GM19025 (cell line): ENCODE measurements around the gene FIG4.
"Not testable (repeated sequence)": the region's sequence is repeated elsewhere in the genome, so short reads cannot be mapped to it uniquely, and the experiment has no call there.

Experiments
- ATAC-seq: cut with Tn5 transposase; IDR thresholded peaks from one replicate; pipeline ENCODE4 v1.9.1; 2021; ENCODE audit warnings: mild to moderate bottlenecking, low read depth, moderate library complexity; ENCODE audit not compliant: unreplicated experiment

Gene FIG4

DNA sequence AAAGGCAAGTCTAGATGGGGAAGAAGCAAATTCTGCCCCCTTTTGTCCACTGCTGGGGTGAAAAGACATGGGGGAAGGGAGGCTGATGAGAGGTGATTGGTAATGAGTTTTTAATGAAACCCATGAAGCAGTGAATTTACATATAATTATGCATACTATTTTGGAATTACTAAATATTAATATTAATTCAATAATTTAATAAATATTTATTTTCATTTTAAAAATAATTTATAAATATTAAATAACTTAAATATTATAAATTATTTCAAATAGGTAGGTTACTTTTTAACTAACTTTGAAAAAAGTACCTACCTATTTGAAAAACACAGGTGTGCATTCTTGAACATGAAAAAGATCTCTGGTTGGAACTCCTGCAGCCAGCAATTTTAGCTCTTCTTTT lies 148.9 kb downstream of the FIG4 start:
- ATAC-seq: no peak

DNA sequence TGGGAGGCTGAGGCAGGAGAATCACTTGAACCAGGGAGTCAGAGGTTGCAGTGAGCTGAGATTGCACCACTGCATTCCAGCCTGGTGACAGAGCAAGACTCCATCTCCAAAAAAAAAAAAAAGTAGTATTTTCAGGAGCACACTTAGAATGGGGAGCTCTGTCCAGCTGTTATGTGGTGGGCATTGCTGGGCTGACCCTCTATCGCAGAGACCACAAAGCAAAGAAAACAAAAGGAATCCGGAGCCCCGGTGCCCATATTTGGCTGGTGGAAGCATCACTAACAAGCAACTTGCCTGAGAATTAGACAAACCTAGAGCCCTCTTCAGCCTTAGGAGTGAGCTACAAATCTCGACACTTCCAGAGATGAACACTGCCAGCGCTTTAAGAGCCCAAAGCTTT lies 149.7 kb downstream of the FIG4 start:
- ATAC-seq: no peak

DNA sequence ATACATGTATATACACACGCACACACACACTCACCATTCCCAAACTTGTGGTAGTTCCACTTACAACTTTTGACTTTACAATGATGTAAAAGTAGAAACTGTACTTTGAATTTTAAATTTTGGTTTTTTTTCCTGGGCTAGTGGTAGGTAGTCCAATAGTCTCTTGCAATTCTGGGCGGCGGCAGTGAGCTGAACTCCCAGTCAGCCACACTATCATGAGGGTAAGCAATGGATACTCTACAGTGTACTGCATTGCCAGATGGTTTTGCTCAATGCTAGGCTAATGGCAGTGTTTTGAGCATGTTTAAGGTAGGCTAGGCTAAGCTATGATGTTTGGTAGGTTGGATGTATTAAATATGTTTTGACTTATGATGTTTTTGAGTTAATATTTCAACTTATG lies 150.8 kb downstream of the FIG4 start:
- no peak for ATAC-seq

DNA sequence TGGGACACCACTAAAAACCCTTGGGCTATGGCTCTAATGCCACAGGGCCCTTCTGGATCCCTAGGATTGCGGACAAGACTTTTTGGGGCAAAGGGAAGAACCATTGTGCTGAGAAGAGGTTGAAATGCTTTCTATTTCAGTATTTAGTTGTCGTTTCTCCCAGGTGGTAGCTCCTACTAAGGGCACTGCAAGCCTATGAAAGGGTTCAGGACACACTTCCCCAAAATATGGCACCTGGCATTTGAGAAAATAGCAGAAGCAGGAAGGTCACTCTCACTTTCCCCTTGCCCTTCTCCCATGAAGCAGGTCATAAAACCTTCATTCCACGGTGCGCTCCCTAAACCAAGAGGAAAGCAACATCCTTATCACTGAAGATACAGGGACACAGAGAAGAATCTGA lies 161.6 kb downstream of the FIG4 start:
- no peak for ATAC-seq

DNA sequence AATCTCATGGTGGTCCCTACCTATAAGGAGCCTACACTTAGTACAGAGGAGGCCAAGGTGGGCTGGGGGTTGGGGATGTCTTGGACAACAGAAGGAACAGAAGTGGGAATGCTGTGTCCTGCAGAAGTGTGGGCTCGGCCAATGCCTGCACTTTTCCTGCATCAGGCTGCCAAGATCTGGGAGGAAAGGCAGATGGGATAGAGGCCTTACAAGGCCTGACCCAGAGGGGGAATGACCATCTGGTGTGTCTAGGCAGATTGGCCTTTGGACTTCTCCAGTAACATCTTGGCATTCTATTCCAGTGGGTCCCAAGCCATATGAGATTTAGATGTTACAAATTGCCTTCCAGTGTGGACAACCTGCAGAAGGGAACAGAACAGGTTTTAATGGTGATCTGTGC lies 162.3 kb downstream of the FIG4 start:
- no peak for ATAC-seq

DNA sequence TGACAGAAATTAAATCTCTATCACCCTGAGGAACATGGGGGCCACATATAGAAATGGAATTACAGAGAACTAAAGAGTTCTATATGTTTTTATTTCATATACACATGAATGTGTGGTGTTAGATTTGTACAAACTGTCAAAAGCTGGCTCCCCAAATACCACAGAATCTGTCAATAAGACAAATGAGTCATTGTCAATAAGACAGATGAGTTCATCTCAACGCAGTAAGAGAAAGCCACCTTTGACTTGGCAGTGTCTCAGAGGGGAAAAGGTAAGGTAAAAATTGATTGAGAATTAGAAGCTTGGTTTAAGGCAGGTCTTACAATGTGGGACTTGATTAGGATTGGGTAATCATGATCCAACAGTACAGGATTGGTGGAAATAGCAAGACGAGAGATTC lies 162.9 kb downstream of the FIG4 start:
- ATAC-seq: no peak

DNA sequence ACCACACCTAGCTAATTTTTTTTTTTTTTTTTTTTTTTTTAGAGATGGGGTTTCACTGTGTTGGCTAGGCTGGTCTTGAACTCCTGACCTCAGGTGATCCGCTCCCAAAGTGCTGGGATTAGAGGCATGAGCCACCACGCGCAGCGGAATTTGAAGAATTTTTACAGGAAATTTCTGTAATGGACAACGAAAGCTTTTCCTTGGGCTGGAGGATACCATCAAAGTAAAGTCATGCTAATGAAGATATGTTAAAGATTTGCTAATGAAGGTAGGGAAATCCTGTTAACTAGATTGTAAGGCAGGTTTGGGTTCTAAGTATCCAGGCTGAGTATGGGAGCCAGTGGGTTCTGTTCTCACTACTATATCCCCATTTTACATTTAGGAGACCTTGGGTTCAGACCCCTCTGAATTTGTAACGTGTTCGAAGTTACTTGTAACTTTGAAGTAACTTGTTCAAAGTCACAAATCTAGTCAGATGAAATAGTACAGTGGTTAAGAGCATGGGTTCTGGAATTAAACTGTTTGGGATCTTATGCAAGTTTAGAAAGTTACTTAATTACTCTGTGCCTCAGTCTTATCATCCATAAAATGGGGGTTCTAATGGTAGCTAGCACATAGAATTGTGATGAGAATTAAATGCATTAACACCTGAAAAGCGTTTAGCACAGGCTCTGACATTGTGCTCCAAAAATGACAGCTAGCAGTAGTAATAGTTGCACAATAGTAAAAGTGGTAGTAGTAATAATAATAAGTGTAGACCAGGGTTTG lies 163.6 kb downstream of the FIG4 start:
- no peak for ATAC-seq

DNA sequence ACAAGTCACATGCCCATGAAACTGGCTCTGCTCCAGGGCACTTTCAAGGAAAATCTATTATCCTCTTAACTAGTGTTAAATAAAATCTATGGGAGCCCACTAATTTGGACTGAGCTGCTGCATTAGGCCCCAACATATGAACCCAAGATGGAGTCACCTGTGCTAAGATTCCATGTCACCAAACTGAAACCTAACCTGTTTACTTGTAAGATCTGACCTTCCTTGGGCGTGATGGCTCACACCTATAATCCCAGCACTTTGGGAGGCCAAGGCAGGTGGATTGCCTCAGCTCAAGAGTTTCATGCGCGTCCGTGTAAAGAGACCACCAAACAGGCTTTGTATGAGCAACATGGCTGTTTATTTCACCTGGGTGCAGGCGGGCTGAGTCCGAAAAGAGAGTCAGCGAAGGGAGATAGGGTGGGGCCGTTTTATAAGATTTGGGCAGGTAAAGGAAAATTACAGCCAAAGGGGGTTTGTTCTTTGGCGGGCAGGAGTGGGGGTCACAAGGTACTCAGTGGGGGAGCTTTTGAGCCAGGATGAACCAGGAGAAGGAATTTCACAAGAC lies 164.5 kb downstream of the FIG4 start:
- not testable (repeated sequence) for ATAC-seq

DNA sequence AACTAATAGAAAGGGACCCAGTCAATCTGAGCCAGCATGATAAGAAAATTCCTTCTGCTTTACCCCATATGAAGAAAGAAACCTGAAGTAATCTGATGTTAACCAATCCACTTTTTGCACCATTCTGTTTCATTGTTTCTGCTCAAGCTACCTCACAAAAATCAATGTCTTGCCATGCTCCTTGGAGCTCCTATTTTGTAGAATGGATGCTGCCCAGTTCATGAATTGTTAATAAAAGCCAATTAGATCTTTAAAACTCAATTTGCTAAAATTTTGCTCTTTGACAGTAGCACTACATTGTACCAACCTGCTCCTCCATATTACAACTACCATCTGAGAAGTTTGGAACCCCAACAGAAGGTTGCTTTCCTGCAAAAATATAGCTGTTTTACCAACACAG lies 170.8 kb downstream of the FIG4 start:
- no peak for ATAC-seq

DNA sequence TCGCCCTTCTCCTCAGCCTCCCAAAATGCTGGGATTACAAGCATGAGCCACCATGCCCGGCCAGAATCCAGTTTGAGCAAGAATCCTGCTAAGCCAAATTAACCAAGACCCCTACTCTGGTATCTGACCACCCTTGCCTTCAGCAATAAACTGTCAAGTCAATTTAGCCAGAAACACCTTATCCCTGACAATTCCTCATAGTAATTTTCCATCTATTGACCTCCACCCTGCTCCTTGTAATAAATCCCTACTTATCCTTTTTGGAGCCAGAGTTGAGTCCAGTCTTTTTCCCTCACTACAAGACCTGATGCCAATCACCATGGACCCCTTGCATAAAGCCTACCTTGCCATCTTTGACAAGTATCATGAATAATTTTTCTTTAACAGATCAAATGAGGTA lies 173.0 kb downstream of the FIG4 start:
- ATAC-seq: no peak

DNA sequence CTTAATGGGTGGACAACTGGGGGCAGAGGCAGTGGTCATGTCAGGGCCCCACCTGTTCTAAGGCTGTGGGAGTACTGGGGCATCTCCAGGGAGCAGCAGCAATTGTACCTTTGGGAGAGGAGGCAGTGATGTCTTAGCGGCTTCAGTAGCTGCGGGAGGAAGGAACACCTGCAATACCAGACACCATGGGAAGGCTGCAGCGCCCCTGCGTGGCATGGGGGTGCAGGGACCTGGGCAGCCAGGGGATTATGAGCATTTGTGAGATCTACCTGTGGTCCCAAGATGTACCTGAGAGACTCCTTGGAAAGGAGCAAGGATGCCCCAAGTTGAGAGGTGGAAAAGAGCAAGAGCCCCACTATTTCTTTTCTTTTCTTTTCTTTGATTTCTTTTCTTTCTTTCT lies 174.9 kb downstream of the FIG4 start:
- ATAC-seq: no peak

DNA sequence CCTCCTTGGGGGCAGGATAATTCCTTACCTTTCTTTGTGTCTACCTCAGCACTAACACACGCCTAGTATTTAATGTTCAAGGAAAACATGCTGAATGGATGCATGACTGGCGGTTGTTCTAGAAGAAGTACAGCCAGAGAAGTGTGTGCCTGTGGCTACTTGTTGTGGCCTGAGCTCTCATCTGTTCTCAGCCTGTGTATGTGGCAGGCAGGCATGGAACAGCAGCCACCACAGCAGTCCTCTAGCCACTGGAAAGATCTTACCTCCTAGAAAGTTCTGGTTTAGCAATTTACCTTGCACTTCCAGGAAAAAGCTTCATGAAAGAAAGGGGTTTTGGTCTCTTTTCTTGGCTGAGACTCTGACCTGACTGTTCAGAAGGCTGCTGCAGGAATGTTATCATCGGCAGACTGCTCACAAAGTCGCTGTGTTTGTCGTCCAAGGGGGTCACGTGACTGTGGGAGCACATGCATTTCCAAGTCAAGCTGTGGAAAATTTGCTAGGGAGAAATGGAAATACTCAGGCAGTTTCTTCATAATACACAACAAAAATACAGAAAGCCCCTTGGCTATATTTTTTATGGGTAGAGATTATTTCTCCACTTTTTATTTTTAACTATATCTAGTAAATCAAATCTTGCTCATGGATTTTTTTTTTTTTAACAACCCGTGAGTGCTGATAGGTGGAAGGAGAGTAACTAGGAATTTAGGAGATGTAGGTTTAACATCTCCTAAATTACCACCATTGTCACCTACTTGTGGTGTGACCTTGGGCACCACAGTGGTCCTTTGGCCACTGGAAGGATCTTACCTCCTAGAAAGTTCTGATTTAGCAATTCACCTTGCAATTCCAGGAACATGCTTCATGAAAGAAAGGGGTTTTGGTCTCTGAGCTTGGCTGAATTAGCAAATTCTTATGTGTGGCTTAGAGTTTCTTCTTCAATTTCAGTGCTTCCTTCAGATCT lies 176.2 kb downstream of the FIG4 start:
- no peak for ATAC-seq

DNA sequence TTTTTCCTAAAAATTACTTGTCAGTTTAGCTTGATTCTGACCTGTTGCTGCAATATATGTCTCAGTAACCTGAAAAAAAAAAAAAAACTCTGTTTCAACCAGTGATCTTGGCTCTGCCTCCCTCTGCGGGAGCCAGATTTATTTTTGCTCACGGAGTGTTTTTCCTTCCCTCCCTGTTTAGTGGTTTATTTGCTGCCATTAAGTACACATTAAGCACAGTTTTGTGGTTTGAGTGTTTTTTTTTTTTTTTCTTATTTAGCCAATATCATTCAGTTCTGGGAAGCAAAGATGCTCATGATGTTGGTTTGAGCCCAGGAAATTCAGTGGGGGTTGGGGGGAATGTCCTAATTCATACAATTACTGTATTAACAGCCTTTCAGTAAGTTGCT lies 176.9 kb downstream of the FIG4 start:
- no peak for ATAC-seq

DNA sequence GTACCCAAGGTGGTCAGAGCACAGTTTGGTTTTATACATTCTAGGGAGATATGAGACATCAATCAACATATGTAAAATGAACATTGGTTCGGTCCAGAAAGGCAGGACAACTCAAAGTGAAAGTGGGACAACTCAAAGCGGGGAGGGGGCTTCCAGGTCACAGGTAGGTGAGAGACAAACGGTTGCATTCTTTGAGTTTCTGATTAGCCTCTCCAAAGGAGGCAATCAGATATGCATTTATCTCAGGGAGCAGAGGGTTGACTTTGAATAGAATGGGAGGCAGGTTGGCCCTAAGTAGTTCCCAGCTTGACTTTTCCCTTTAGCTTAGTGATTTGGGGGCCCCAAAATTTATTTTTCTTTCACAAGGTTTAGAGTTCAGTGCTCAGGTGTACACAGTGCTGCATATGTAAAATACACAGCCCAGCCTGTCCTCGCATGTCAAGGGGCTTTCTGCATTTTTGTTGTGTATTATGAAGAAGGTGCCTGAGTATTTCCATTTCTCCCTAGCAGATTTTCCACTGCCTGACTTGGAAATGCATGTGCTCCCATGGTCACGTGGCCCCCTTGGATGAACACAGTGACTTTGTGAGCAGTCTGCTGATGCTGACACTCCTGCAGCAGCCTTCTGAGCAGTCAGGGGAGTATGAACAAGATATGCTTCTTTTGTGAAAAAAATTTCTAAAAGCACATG lies 178.4 kb downstream of the FIG4 start:
- not testable (repeated sequence) for ATAC-seq

DNA sequence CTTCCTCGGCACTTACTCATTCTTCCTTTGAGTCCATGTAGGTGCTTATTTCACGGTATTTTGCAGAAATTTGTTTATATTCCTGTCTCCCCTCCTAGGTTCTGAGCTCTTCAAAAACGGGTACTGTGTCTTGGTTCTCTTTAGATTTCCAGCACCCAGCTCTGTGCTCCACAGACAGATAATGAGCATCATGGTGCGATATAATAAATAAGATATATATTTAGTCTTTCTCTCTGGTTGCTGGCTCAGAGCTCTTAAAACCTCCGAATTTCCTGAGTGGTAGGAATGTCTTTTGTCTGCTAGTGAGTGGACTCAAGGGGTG lies 179.0 kb downstream of the FIG4 start:
- no peak for ATAC-seq

DNA sequence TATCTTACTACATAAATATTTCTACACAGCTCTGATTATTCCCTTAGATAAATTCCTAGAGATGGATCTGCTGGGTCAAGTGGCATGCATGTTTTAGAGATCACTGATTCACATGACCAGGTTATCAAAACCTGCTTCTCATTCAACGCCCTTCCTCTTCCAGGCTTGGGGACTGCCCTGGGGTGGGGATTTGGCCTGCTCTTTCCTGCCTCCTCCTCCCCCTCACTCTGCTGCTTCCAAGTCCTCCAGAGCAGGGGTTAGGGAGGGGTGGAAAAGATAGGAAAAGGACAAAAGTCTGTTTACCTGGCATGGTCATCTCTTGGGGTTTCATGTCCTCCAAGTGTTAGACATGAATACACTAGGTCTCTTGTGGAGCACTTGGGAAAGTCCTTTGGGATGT lies 181.5 kb downstream of the FIG4 start:
- no peak for ATAC-seq

DNA sequence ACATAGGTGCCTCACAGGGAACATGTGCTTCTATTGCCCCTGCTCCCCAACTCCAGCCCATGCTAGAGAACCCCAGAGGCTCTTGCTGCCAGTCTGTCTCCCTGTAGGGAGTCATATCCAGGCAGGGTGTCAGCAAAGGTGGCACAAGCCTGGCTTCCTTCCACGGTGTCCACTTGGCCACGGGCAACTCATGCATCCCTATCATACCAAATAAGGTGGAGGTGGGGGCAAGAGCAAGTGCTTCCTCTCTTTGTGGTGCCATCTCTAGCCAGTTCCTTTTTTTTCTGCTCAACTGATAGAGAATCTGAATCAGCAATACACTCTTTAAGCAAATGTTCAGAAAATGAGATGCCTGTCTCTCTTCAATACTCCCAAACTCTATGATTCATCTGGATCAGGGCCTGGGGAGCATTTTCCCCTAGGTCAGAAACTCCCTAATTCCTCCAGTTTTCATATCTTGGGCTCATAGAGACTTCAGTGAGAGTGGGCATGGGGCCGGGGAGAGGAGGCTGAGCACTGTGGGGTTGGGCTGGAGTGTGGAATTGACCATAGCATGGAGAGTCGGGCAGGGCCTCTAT lies 182.0 kb downstream of the FIG4 start:
- no peak for ATAC-seq

DNA sequence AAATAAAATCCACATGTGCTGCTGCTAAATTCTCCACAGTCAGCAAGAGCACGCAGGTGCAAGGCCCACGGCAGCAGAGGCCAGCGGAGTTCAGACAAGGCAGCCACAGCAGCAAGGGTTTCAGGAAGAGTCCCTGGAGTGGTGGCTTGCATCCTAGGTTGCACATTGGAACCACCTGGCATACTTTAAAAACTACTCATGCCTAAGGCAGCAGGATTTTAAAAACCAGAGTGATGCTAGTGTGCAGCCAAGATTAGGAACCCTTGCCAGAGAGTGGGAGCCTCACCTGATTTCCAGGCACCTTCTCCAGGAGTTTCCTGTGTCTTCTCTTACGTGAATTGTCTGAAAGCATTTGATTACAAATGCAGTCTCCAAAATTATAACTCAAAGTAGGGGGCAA lies 183.0 kb downstream of the FIG4 start:
- ATAC-seq: no peak

DNA sequence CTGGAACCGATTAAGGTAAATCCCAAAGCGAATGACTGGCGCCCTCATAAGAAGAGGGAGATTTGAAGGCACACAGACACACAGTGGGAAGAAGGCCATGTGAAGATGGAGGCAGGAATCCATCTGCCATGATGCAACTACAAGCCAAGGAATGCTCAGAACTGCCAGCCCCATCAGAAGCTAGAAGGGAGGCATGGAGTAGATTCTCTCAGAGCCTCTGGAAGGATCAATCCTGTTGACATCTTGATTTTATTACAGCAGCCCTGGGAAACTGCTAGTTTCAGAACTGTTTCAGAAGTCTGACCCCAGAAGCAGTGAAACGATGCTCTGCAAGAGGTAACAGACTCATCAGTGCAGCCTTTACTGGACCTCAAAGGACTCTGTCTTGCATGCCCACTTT lies 183.5 kb downstream of the FIG4 start:
- no peak for ATAC-seq
